Activated CD4-positive, alpha-beta T cell treated with anti-CD3 and anti-CD28 coated beads, Interleukin-10, Interleukin-2, amounts not matched to agents 100 ng/mL and 50 ng/mL, durations not matched to agents 16 hours and 8 hours (primary cell): Measurements from ENCODE around the gene GRAMD1B.

Source experiments
- DNase-seq: peaks from one replicate; pipeline ENCODE4 v3.0.0-alpha.2; 2020

GRAMD1B gene

DNA sequence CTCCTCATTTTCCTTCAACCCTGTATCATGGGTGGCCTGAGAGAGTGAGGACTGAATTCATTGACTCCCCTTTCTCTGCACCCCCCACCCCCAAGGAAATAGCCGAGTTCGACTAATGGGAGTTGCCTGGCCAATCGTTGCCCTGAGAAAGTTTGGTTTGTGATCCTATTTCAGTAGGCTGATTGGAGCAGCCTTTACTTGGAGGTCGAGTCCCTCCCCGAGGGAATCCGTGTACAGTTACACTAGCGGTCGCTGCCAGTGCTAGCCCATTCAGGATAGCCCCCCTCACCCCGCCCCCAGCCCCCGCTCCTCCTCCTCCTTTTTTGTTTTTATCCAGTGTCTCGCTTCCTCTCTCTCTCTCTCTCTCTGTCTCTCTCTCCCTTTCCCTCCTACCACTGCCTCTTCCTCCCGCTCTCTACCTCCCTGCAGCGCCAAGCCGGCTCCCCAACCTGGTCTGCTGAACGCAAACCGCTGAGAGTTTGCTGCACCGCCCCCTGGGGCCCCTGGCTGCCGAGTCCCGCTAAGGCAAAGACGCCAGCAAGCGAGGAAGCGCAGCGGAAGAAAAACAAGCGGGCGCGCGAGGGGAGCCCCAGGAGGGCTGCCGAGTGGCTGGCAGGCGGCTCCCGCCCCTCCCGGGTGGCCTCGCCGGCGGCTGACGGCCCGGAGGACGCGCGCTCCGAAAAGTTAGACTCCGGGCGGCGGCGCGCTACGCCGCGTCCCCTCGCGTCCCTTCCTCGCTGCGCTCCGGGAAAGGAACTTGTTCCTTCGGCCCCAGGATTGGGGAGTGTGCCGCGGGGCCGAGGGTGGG is at the start of gene GRAMD1B:
Gene GRAMD1B (plus strand): TSS at position 357 of the 808 bp plus-strand sequence. CDS start 524 bp downstream, outside the sequence.
- DNase-seq = peak; percentile 89

DNA sequence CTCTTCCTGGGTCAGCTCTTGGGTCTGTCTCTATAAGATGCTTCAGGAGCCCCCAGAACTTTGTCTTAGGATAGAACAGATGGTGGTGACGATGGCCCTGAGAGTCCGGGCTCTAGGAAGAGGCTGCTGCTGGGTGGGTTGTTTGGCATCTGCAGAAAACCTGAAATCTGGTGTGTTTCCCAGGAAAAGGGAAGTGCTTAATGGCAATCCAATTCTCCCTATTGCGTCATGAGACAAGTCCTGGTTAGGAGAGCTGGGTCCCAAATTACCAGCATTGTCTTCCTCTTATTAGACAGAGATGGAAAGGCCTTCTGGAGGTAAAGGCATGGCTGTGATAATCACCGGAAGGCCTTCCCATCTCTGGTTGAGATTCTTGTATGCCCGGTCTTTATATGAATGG is 48.9 kb upstream of the GRAMD1B start:
- no peak for DNase-seq

DNA sequence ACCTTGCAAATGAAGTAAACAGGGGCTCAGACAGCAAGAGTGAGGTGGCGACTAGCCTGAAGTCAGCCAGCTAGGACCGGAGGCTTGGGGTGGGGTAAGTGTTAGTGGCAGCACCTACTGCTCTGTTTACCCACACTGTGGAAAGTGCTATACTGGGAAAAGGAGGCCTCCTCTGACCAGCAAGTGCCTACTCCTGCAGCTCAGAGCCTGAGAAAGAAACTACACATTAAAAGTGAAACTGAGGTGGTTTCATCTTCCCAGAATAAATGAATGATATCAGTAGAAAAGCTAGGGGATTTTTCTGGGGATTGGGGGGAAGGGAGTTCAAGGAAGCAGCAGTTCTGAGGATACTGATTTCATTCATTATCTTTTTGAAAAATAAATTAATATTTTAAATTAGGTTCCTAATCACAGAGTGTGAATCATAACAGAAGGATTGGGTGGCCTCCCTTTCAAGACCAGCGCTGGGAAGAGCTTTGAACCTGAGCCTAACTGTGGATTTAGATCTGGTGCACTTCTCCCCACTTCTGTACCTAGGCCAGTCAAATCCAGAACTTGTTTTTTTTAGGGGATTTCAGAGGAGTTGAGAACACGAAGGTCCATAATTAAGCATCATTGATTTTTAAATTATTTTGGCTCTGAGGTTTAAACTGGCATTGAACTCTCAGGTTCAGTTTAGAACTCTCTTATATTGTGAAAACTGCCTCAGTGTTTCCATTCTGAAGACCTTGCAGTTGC is 48.1 kb upstream of the GRAMD1B start:
- peak; percentile 96 for DNase-seq

DNA sequence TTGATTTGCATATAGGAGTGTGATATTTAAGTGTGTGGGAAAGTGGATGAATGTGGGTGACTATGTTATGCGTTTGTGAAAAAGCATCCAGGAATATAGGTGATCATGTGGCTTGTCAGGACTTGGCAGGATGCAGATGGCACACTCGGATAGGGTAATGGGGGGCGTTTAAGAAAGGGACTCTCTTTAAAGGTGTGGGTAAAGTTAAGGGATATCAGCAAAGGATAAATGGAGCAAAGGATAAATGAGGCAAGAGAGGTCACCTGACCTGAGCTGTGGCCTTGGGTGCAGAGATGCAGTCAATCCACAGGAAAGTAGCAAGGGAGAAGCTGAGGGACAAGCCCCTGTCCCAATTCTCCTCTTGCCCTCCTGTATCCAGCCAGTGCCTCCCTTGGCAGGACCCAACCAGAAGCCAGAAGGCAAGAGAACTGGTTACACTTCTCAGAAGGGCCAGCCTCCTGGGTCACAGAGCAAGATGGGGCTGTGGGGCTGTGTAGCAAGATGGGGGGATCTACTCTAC is 47.5 kb upstream of the GRAMD1B start:
- DNase-seq = peak; percentile 21

DNA sequence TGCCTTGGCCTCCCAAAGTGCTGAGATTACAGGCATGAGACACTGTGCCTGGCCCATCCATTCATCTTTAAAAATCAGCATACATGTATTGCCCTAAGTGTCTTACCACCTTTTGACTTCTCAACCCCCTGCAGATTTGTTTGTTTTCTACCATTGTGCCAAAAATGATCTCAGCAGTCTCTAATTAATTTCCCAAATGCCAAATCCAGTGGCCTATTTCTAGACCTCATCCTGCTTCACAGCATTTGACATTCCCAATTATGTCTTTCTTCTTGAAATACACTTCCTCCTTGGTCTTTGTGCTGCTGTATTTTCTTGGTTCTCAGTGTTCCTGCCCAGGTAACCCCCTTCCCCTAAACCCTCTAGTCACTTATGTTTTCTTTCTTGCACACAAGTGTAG is 46.0 kb upstream of the GRAMD1B start:
- no peak for DNase-seq

DNA sequence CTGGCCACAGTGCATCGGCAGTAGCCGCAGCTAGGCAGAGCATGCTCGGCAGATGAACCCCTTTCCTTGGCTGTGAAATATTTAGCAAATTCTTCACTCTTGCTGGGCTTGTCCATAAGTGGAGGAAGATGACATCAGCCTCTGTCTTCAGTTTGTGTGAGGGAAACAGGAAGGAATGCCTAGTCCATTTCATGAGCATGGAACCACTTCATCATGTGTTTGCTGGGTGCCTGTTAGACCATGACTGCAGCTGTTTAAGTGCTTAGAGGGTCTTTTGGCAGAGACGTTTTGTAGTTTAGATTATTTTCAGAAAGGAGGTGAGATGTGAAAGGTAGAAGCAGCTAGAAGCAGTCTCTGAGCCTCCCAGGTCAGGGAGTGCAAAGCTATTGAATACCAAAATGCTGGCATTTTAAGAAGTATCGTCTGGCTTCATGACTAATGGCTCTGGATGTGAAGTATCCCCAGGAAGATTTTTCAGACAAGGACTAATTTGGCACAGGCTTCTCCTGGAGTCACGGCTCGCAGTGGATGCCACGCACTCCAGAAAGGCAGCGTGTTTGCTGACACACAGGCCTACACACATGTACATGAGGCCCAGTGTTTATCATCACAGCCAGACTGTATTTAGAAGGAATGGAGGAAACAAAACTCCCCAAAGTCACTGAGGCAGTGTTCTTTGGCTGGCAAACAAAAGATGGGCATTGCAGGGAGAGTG is 43.1 kb upstream of the GRAMD1B start:
- DNase-seq = no peak

DNA sequence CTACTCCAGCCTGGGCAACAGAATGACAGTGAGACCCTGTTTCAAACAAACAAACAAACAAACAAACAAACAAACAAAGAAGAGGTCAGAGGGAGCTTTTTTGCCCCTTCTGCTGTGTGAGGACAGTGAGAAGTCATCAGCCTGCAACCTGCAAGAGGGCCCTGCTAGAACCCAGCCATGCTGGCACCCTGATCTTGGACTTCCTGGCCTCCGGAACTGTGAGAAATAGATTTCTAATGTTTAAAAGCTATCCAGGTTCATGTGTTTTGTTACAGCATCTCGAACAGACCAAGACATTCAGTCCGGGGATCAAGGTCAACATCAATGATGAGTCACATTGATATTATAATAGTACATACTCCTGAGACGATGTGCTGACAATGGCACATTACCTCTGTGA is 41.4 kb upstream of the GRAMD1B start:
- DNase-seq = no peak

DNA sequence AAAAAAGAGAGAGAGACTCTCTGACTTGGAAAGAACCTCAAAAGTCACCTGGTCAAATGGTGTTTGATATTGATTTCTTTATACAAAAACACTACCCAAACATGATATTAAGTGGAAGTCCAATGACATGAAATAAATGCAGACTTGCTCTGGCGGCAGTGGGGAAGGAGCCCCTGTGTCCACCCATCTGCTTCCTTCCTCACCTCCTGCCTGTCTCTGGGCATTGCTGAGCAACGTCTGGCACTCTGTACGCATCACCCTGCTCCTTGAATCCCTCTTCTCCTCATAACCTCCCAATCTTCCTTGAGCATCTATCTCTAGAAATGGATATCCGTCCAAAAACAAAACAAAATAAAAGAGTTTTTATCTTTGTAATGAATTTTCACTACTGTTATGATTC is 39.9 kb upstream of the GRAMD1B start:
- DNase-seq = no peak

DNA sequence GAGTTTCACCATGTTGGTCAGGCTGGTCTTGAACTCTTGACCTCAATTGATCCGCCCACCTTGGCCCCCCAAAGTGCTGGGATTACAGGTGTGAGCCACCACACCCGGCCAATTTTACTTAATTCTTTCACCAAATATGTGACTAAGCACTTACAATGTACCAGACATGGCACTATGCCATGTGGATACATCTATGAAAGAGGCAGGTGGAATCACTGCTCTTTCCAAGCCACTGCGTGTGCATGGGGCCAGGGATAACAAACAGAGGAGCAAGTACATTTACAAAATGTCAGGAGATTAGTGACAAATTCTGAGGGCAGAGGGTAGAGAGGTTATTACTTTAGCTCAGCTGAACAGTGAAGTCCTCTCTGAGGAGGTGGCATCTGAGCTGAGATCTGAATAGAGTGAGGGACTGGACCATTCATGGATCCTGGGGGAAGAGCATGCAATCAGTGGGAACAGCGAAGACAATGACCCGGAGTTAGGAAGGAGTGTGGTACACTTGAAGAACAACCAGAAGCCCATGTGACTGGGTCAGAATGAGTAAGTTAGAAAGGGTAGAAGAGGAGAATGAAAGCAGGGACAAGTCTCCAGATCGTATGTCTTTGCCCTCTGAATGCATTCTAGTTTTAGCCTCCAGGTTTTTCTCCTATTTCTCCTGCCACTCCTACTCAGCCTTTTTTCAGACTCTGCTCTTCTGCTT is 38.3 kb upstream of the GRAMD1B start:
- DNase-seq = no peak

DNA sequence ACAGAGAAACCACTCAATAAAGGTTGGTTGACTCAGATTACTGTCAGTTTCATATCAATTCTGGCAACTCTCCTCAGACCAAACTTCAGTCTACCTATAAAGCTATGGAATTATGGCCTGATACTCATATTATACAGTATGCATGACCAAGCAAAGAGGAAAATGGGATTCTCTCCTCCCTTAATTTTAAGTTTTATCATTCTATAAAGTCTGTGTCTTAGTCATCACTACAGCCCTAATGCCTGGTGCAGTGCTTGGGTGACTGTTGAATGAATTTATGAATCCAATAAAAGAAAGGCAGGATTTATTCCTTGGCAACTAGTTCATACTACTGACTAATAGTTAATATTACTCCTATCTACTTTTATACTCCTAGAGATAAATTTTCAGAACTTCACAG is 37.6 kb upstream of the GRAMD1B start:
- no peak for DNase-seq

DNA sequence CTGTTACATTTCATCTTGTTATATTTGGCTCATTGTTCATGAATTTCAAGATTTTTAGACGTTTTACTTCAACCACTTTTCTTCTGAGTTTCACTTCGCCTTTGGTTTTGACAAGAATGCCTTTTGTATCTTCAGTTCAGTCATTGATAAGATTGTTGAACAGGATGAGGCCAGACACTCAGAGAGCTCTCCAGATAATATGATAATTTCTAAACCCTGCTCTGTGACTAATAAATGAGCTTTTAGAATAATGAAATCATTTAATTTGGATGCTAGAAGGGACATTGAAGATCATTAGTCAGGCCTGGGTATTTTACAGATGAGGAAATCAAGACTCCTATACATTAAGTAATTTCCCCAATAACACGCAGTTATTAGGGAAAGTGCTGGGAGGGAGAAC is 37.2 kb upstream of the GRAMD1B start:
- DNase-seq = no peak

DNA sequence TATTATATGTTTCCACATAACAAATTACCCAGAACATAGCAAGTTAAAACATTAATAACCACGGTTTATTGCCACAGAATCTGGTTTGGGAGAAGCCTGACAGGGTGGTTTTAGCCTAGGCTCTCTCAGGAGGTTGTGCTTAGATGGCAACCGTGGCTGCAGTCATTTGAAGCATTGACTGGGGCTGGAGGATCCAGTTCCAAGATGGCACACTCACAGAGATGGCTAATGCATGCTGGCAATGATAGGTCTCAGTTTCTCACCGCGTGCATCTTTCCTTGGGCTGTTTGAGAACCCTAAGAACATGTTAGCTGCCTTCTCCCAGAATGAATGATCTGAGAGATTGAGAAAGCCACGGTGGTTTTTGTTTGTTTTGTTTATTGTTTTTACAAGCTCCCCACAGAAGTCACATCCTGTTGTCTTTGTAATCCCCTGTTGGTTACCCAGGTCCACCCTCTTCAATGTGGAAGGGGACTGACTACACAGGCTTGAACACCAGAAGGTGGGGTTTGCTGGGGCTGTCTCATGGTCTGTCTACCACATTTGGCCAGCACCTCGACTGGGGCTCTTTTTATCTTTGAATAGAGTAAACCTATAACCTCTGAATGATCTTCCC is 36.6 kb upstream of the GRAMD1B start:
- DNase-seq = peak; percentile 51

DNA sequence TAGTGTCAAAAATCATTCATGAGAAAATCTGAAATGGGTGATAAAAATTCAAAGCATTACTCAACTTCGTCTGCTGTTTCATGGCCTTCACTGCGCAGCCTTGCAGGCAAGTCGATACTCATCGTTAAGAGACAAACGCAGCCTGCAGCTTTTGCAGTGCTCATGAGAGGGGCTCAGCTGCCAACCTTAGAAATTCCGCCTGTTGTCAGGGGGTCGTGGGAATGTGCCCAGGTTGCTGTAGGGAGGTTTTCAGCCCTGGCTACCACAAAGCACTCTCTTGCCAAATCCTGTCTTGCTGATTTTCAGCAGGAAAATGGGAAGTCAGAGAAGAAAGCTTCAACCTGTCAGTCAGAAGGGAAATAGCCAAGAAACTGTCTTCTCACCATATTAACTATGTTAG is 25.4 kb upstream of the GRAMD1B start:
- no peak for DNase-seq

DNA sequence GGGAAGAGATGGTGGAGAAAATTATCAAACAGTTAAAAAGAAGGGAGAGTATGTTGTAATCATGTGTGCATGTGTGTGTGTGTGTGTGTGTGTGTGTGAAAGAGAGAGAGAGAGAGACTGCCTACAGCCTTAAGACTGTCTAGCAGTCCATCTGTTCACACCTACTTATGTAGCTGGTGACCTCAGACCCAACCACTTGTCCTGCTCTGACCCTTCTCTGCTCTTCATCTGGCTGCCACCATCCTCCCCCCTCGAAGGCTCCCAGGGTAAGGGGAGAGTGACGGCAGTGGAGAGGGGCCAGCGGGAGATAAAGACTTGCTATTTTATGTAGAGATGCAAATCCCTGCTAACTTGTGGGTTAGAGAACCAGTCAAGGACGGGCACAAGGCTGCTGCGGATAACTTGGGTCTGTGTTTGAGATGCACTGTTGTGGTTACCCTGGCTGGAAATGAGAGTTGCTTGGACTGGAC is 24.9 kb upstream of the GRAMD1B start:
- no peak for DNase-seq

DNA sequence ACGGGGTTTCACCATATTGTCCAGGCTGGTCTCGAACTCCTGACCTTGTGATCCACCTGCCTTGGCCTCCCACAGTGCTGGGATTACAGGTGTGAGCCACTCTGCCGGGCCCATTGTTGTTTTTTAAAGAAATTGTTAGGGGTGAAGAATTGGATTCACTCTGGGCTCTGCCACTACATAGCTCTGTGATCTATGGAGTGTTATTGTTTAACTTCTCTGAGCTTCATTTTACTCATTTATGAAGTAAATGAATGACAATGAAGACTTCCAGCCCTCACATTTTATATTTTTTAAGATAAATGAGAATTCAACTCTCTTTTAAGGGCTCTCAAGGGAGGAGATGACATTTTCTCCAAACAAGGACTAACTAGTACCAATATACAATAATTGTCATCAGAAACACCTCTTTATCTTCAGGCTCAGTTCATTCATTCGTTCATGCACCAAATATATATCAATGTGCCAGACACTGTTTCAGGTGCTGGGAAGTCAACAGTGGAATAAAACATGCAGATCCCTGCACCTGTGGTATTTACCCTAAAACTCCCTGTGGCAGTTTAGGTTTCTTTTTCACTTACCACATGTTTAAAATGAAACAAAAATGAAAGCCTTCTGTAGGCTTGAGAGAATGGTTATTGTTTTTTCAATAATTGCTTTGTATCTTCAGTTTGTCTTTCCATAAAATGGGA is 23.5 kb upstream of the GRAMD1B start:
- DNase-seq = no peak

DNA sequence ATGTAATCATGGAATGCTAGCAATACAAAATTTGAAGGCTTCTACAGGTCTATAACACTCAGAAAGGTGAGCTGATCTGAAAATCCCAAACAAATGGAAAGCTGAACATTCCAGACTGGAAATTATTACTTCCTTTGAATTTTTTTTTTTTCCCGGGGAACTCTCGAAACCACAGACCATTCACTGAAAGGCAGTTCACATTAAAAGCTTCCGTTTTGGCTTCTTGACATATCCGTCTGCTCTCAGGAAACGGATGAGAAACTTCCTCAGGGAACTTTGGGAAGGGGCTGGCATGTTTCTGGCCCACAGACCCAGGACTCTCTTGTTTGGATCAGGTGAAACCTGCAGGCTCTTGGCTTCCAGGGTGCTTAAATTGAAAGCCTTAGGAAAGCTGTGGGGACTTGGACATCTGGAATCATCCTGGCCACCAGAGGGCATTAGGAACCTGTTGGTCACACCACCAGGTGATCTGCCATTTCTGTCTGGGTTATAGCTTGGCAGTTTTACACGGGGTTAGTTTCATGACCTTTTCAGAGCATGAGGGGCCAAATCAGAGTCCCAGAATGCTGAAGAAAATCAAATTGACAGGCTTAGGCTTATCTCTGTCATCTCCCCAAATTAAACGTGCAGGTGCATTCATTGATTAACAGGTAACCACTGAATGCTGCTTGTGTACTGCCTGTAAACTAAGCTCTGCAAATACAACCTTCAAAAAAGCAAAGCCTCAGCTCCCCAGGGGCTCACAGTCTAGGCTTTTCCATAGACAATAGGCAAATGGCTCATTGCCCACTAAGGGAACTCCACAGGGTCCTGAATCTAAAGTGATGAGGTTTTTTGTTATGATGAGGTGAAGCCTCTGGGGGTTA is 22.7 kb upstream of the GRAMD1B start:
- DNase-seq = peak; percentile 75

DNA sequence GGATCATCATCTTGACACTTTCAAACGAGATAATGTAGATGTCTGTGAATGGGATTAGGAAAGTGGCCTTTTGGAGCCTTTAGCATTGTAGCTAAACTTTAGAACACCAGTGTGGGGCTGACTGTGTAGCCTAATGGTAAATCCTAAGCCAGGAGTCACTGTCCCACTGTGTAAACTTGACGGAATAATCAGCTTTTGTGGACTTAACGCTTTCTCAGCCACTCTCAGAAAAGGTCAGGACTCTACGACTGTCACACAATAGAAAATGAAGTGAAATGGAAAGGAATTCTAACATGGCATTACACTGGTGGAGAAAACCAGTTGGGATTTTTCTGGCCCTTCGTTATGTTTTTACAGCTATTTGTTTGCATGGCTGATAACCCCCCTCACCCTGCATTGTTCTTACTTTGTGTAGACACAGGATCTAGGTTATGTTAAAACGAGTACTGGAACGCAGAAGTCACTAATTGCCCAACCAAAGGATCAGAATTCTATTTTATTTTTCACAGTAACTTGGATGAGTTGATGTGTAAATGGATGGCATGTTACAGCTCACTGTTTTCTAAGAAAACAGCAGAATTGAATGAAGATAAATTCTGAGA is 22.0 kb upstream of the GRAMD1B start:
- DNase-seq = no peak

DNA sequence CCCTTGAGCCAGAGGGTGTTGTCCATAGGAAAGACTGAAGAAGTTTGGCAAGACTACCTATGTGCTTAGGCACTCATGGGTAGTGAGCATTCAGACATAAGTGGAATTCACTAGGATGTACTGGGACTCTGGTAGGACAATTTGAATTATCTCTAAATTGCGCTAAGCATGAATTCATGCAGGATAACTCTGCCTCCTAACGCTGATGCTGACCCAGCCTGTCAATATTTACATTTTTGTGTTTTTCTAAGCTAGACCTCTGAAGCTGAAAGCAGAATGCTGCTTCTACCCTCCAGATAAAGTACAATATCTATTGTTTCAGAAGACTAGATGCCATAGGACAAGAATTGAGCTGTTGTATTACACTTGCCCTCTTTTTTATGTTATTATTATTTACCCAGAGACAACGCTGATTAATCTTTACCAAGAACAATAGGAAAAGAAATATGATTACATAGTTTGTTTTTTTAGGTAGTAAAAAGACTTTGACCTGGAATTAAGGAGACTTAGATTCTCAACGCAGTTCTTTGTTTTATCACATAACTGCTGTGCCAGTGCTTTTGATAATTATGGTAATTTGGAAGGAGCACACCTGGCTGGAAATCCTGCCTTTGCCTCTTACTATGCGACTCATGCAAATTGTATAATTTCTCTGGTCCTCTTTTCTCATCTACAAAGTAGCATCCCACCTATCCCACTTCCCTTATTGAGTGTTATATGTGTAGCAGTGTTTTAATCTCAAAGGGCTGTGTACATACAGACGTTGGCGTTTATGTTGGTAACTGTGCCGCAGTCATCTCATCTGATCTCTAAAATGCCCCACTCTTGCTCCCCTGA is 21.2 kb upstream of the GRAMD1B start:
- DNase-seq = no peak
